Right atrium auricular region (tissue), 2 donors: ENCODE measurements around the gene CALU. TPM values are rescaled to one million over a fixed set of nuclear protein-coding genes. Genes with fewer than 3 reads are reported as not detected.

Source experiments
- DNase-seq: peaks from one replicate; pipeline ENCODE4 v3.0.0-alpha.2; 2019; ENCODE audit warnings: low spot score
- H3K27ac ChIP-seq, 2 donors: fragments of 200-600 bp; sonication (generic); 1 replicate in 1 of 2; 2 replicates in 1 of 2; pipeline ENCODE4 v1.5.1; 2016 to 2019
- H3K27me3 ChIP-seq, 2 donors: fragments of 200-600 bp; sonication (generic); one replicate each; pipeline versions ENCODE4 v1.5.1 to v1.6.0; 2017 to 2019
- H3K36me3 ChIP-seq: fragments of 200-600 bp; sonication (generic); one replicate; pipeline ENCODE4 v1.5.1; 2016
- H3K4me1 ChIP-seq, 2 donors: fragments of 200-600 bp; sonication (generic); one replicate each; pipeline versions ENCODE4 v1.5.1 to v1.6.0; 2017 to 2019
- H3K4me3 ChIP-seq, 2 donors: fragments of 200-600 bp; sonication (generic); 1 replicate in 1 of 2; 2 replicates in 1 of 2; pipeline ENCODE4 v1.5.1; 2017 to 2019; ENCODE audit warnings: mild to moderate bottlenecking in 1 of 2, moderate library complexity in 1 of 2
- H3K9me3 ChIP-seq, 2 donors: fragments of 200-600 bp; sonication (generic); one replicate each; pipeline ENCODE4 v1.5.1; 2019
- total RNA-seq, 2 donors: library from RNA; depleted of rRNA; stranded (reverse); fragments of >200 nt; gene quantifications; one replicate each; pipeline ENCODE4 v1.1.0, GENCODE V29; 2016
- TF ChIP-seq, protein P1 (sequence below), 2 donors: fragments of 200-600 bp; sonication (generic); IDR thresholded peaks; one replicate each; pipeline ENCODE4 v1.5.1; 2019; ENCODE audit warnings: antibody characterized with exemption in 2 of 2

The CALU gene
- 100 to 1,000 TPM; 190 to 286 TPM for total RNA-seq

GRCh38 chr7:128739048-128739962 lies at the start of gene CALU:
Gene CALU, plus strand, starts transcription at chr7:128739359. Its CDS starts 9,225 bp downstream, at chr7:128748584.
- H3K36me3 ChIP-seq = no peaks in the 10 kb centered on the region
- no peaks in the 10 kb centered on the region for H3K9me3 ChIP-seq
- DNase-seq = peak; percentile 99
- H3K4me1 ChIP-seq = peaks cover 0 to 48% of the 10 kb centered on the region in 2 donors
- H3K27me3 ChIP-seq = no peaks in the 10 kb centered on the region
- TF ChIP-seq, protein P1, sequence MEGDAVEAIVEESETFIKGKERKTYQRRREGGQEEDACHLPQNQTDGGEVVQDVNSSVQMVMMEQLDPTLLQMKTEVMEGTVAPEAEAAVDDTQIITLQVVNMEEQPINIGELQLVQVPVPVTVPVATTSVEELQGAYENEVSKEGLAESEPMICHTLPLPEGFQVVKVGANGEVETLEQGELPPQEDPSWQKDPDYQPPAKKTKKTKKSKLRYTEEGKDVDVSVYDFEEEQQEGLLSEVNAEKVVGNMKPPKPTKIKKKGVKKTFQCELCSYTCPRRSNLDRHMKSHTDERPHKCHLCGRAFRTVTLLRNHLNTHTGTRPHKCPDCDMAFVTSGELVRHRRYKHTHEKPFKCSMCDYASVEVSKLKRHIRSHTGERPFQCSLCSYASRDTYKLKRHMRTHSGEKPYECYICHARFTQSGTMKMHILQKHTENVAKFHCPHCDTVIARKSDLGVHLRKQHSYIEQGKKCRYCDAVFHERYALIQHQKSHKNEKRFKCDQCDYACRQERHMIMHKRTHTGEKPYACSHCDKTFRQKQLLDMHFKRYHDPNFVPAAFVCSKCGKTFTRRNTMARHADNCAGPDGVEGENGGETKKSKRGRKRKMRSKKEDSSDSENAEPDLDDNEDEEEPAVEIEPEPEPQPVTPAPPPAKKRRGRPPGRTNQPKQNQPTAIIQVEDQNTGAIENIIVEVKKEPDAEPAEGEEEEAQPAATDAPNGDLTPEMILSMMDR (IDR thresholded peaks at IDR 0.05) = no peak
- H3K27ac ChIP-seq = peak within 1 kb of the TSS; percentile 98 to 99
- peak within 1 kb of the TSS; percentile 97 to 98 for H3K4me3 ChIP-seq

- Histone ChIP-seq H3K4me3 (no peak overlapping the region), H3K27ac (no peak overlapping the region), H3K27me3 (no peaks in the 10 kb centered on the region), H3K9me3 (no peaks in the 10 kb centered on the region), H3K4me1 (no peaks in the 10 kb centered on the region), H3K36me3 (no peaks in the 10 kb centered on the region)
- TF ChIP-seq, protein P1 (IDR thresholded peaks at IDR 0.05) = no peak
- no peak for DNase-seq
Measured at GRCh38 chr7:128691227-128691626, 47.9 kb upstream of the CALU start.

- no peaks in the 10 kb centered on the region for H3K27me3 ChIP-seq
- H3K27ac ChIP-seq = no peak overlapping the region
- H3K9me3 ChIP-seq = no peaks in the 10 kb centered on the region
- peaks cover 0 to 6% of the 10 kb centered on the region in 2 donors for H3K4me1 ChIP-seq
- TF ChIP-seq, protein P1 (IDR thresholded peaks at IDR 0.05) = no peak
- DNase-seq = no peak
- H3K4me3 ChIP-seq = no peak overlapping the region
- H3K36me3 ChIP-seq = no peaks in the 10 kb centered on the region
Measured at GRCh38 chr7:128692623-128693270, 46.4 kb upstream of the CALU start.

- no peaks in the 10 kb centered on the region for H3K27me3 ChIP-seq
- no peak overlapping the region for H3K27ac ChIP-seq
- no peaks in the 10 kb centered on the region for H3K36me3 ChIP-seq
- DNase-seq = no peak
- H3K4me3 ChIP-seq = no peak overlapping the region
- TF ChIP-seq, protein P1 (IDR thresholded peaks at IDR 0.05) = no peak
- H3K4me1 ChIP-seq = peaks cover 0 to 7% of the 10 kb centered on the region in 2 donors
- no peaks in the 10 kb centered on the region for H3K9me3 ChIP-seq
Measured at GRCh38 chr7:128693373-128694015, 45.7 kb upstream of the CALU start.

- TF ChIP-seq, protein P1 (IDR thresholded peaks at IDR 0.05) = no peak
- H3K27me3 ChIP-seq = no peaks in the 10 kb centered on the region
- no peak for DNase-seq
- H3K36me3 ChIP-seq = no peaks in the 10 kb centered on the region
- H3K9me3 ChIP-seq = no peaks in the 10 kb centered on the region
- no peak overlapping the region for H3K27ac ChIP-seq
- H3K4me1 ChIP-seq = peaks cover 0 to 7% of the 10 kb centered on the region in 2 donors
- no peak overlapping the region for H3K4me3 ChIP-seq
Measured at GRCh38 chr7:128694738-128695137, 44.4 kb upstream of the CALU start.
